ENCODE results near the gene C10orf95.

C10orf95 gene

DNA sequence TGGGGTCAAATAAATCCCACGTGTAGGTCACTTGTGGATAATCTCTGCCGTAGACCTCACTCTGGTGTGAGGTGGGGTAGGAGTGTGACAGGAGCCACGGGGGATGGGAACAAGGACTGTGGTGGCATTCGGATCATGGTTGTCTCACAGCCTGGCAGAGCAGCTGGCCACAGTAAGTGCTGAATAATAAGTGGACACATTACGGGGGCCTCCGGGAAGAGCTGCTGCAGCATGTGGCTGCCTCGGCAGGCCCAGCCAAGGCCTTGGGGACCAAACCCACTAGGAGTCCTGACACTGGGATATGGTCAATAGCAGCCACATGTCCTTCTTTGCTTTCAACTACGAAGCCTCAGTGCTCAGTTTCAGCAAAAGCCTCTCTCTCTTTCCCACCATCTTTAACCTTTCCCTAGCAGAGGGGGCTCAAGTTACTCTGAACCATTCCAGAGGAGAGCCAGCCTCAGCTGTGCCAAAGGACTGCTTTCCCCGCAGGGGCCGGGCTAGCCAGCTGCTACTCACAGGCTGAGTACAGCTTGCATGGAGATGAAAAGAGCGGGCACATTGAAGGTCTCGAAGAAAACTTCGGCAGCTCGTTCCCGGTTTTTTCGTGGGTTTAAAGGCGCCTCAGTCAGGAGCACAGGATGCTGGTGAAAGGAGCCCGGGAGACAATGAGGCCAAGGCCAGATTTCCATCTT, 33.9 kb upstream of the C10orf95 start:
- H2BK12ac ChIP-seq (ENCODE audit: low read length) = no peak overlapping the region
- no peak overlapping the region for H3K9ac ChIP-seq (ENCODE audit: low read length)
- no peak overlapping the region for H4K91ac ChIP-seq (ENCODE audit: low read depth, low read length)
- H3K79me1 ChIP-seq (ENCODE audit: low read length) = no peaks in the 10 kb centered on the region
- no peak overlapping the region for H2BK5ac ChIP-seq (ENCODE audit: low read depth, low read length, poor library complexity)
- H4K12ac ChIP-seq (ENCODE audit: low read depth, low read length) = no peak overlapping the region
- H2AFZ ChIP-seq (ENCODE audit: insufficient read depth, low read length, poor library complexity) = no peak overlapping the region
- no peak overlapping the region for H3K23ac ChIP-seq (ENCODE audit: low read length)
- H4K8ac ChIP-seq (ENCODE audit: low read depth, low read length) = no peak overlapping the region
- H3K79me2 ChIP-seq (ENCODE audit: control insufficient read depth, insufficient read depth, low read length, poor library complexity) = no peaks in the 10 kb centered on the region
- H3K18ac ChIP-seq (ENCODE audit: low read length) = no peak overlapping the region
- H3K27ac ChIP-seq (ENCODE audit: low read depth, low read length) = no peak overlapping the region
- DNase-seq = no peak
- no peak overlapping the region for H3K4me2 ChIP-seq (ENCODE audit: low read length)
- H3K4me3 ChIP-seq (ENCODE audit: low read depth, low read length) = no peak overlapping the region
- WGBS (ENCODE audit: extremely low coverage, insufficient coverage, insufficient read length) = no CpG with 5 or more reads among the region's 18 CpGs
- peaks cover 2% of the 10 kb centered on the region in 2 experiments for H3K4me1 ChIP-seq (ENCODE audit: control insufficient read depth in 1 of 2, insufficient read depth in 2 of 2, low read length in 2 of 2)
- H3K14ac ChIP-seq (ENCODE audit: low read length) = no peak overlapping the region
- peaks cover 85 to 87% of the 10 kb centered on the region in 2 experiments for H3K36me3 ChIP-seq (ENCODE audit: control insufficient read depth in 1 of 2, insufficient read depth in 2 of 2, low read length in 2 of 2)
- H3K27me3 ChIP-seq (ENCODE audit: insufficient read depth, low read length) = no peaks in the 10 kb centered on the region
- H2AK5ac ChIP-seq (ENCODE audit: low read length) = no peak overlapping the region
- no peaks in the 10 kb centered on the region for H3K9me3 ChIP-seq (ENCODE audit: insufficient read depth, low read depth, low read length)
- no peak overlapping the region for H2BK120ac ChIP-seq (ENCODE audit: insufficient read depth, low read length, poor library complexity)
- no peak overlapping the region for H3K4ac ChIP-seq (ENCODE audit: low read depth, low read length)

DNA sequence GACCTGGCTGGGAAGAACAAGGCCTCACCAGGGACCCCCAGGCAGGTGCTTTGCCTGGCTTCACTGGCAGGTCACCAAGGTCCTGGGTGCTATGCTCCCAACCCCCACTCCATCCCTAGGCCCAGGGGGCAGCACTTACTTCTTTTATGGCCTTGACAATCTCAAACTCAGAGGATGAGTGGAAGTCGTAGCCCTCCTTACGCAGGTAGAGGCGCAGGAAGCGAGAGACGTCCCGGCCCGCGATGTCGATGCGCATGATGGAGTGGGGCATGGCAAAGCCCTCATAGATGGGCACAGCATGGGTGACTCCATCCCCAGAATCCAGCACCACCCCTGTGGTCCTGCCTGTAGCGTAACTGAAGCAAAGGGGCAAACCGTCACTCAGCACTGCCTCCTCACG, 32.7 kb upstream of the C10orf95 start:
- Histone ChIP-seq H3K23ac (ENCODE audit: low read length) (no peak overlapping the region), H4K91ac (ENCODE audit: low read depth, low read length) (no peak overlapping the region), H3K4me1 (ENCODE audit: control insufficient read depth in 1 of 2, insufficient read depth in 2 of 2, low read length in 2 of 2) (peaks cover 0 to 2% of the 10 kb centered on the region in 2 experiments), H2AK5ac (ENCODE audit: low read length) (no peak overlapping the region), H3K4me3 (ENCODE audit: low read depth, low read length) (no peak overlapping the region), H3K9me3 (ENCODE audit: insufficient read depth, low read depth, low read length) (no peaks in the 10 kb centered on the region), H3K9ac (ENCODE audit: low read length) (no peak overlapping the region), H2BK120ac (ENCODE audit: insufficient read depth, low read length, poor library complexity) (no peak overlapping the region), H2AFZ (ENCODE audit: insufficient read depth, low read length, poor library complexity) (no peak overlapping the region), H4K8ac (ENCODE audit: low read depth, low read length) (no peak overlapping the region), H3K27me3 (ENCODE audit: insufficient read depth, low read length) (no peaks in the 10 kb centered on the region), H3K36me3 (ENCODE audit: control insufficient read depth in 1 of 2, insufficient read depth in 2 of 2, low read length in 2 of 2) (peaks cover 92 to 97% of the 10 kb centered on the region in 2 experiments), H4K12ac (ENCODE audit: low read depth, low read length) (no peak overlapping the region), H2BK5ac (ENCODE audit: low read depth, low read length, poor library complexity) (no peak overlapping the region), H3K79me1 (ENCODE audit: low read length) (no peaks in the 10 kb centered on the region), H3K79me2 (ENCODE audit: control insufficient read depth, insufficient read depth, low read length, poor library complexity) (no peaks in the 10 kb centered on the region), H3K18ac (ENCODE audit: low read length) (no peak overlapping the region), H3K14ac (ENCODE audit: low read length) (no peak overlapping the region), H3K4me2 (ENCODE audit: low read length) (no peak overlapping the region), H3K4ac (ENCODE audit: low read depth, low read length) (no peak overlapping the region), H3K27ac (ENCODE audit: low read depth, low read length) (no peak overlapping the region), H2BK12ac (ENCODE audit: low read length) (no peak overlapping the region)
- no CpG with 5 or more reads among the region's 13 CpGs for WGBS (ENCODE audit: extremely low coverage, insufficient coverage, insufficient read length)
- no peak for DNase-seq

- Histone ChIP-seq H3K4me1 (ENCODE audit: control insufficient read depth in 1 of 2, insufficient read depth in 2 of 2, low read length in 2 of 2) (peaks cover 0 to 2% of the 10 kb centered on the region in 2 experiments), H3K27ac (ENCODE audit: low read depth, low read length) (no peak overlapping the region), H2BK5ac (ENCODE audit: low read depth, low read length, poor library complexity) (no peak overlapping the region), H2BK120ac (ENCODE audit: insufficient read depth, low read length, poor library complexity) (no peak overlapping the region), H2AK5ac (ENCODE audit: low read length) (no peak overlapping the region), H2AFZ (ENCODE audit: insufficient read depth, low read length, poor library complexity) (no peak overlapping the region), H3K18ac (ENCODE audit: low read length) (no peak overlapping the region), H3K79me2 (ENCODE audit: control insufficient read depth, insufficient read depth, low read length, poor library complexity) (no peaks in the 10 kb centered on the region), H3K4me3 (ENCODE audit: low read depth, low read length) (no peak overlapping the region), H3K27me3 (ENCODE audit: insufficient read depth, low read length) (no peaks in the 10 kb centered on the region), H3K14ac (ENCODE audit: low read length) (no peak overlapping the region), H3K79me1 (ENCODE audit: low read length) (no peaks in the 10 kb centered on the region), H2BK12ac (ENCODE audit: low read length) (no peak overlapping the region), H3K4me2 (ENCODE audit: low read length) (no peak overlapping the region), H4K91ac (ENCODE audit: low read depth, low read length) (no peak overlapping the region), H3K9me3 (ENCODE audit: insufficient read depth, low read depth, low read length) (no peaks in the 10 kb centered on the region), H4K12ac (ENCODE audit: low read depth, low read length) (no peak overlapping the region), H4K8ac (ENCODE audit: low read depth, low read length) (no peak overlapping the region), H3K9ac (ENCODE audit: low read length) (no peak overlapping the region), H3K4ac (ENCODE audit: low read depth, low read length) (no peak overlapping the region), H3K23ac (ENCODE audit: low read length) (no peak overlapping the region), H3K36me3 (ENCODE audit: control insufficient read depth in 1 of 2, insufficient read depth in 2 of 2, low read length in 2 of 2) (peaks cover 69 to 77% of the 10 kb centered on the region in 2 experiments)
- no CpG with 5 or more reads among the region's 9 CpGs for WGBS (ENCODE audit: extremely low coverage, insufficient coverage, insufficient read length)
- no peak for DNase-seq
These were observed 29.1 kb upstream of the C10orf95 start for GRCh38 chr10:102480396-102480795.

DNA sequence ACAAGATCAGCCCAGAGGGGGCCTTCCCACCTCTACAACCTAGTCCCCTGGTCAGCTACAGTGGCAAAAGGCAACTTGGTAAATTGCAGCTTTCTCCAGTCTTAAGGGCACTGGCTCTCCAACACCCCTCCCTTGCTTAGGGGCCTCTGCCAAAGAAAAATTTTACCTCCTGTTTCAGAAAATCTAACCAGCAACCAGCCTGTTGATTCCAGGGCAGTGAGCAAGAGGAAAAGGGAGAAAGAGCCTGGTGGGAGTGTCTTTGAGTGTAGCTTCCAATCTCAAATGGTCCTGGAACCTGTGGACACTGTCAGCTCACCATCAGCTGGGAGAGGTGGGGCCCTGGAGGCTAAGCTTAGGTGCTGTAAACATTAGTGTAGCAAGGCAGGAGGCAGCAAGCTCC, 28.3 kb upstream of the C10orf95 start:
- no peaks in the 10 kb centered on the region for H3K79me1 ChIP-seq (ENCODE audit: low read length)
- H4K91ac ChIP-seq (ENCODE audit: low read depth, low read length) = no peak overlapping the region
- H2AFZ ChIP-seq (ENCODE audit: insufficient read depth, low read length, poor library complexity) = no peak overlapping the region
- H3K4me3 ChIP-seq (ENCODE audit: low read depth, low read length) = no peak overlapping the region
- H2AK5ac ChIP-seq (ENCODE audit: low read length) = no peak overlapping the region
- no peak overlapping the region for H3K14ac ChIP-seq (ENCODE audit: low read length)
- H3K9me3 ChIP-seq (ENCODE audit: insufficient read depth, low read depth, low read length) = no peaks in the 10 kb centered on the region
- no peaks in the 10 kb centered on the region for H3K27me3 ChIP-seq (ENCODE audit: insufficient read depth, low read length)
- H3K36me3 ChIP-seq (ENCODE audit: control insufficient read depth in 1 of 2, insufficient read depth in 2 of 2, low read length in 2 of 2) = peaks cover 61 to 70% of the 10 kb centered on the region in 2 experiments
- no peak overlapping the region for H3K9ac ChIP-seq (ENCODE audit: low read length)
- H2BK120ac ChIP-seq (ENCODE audit: insufficient read depth, low read length, poor library complexity) = no peak overlapping the region
- no peak overlapping the region for H3K18ac ChIP-seq (ENCODE audit: low read length)
- H4K8ac ChIP-seq (ENCODE audit: low read depth, low read length) = no peak overlapping the region
- peaks cover 0 to 2% of the 10 kb centered on the region in 2 experiments for H3K4me1 ChIP-seq (ENCODE audit: control insufficient read depth in 1 of 2, insufficient read depth in 2 of 2, low read length in 2 of 2)
- no peak for DNase-seq
- H2BK12ac ChIP-seq (ENCODE audit: low read length) = no peak overlapping the region
- no peak overlapping the region for H3K27ac ChIP-seq (ENCODE audit: low read depth, low read length)
- no peak overlapping the region for H3K4me2 ChIP-seq (ENCODE audit: low read length)
- no peaks in the 10 kb centered on the region for H3K79me2 ChIP-seq (ENCODE audit: control insufficient read depth, insufficient read depth, low read length, poor library complexity)
- H3K4ac ChIP-seq (ENCODE audit: low read depth, low read length) = no peak overlapping the region
- H2BK5ac ChIP-seq (ENCODE audit: low read depth, low read length, poor library complexity) = no peak overlapping the region
- H4K12ac ChIP-seq (ENCODE audit: low read depth, low read length) = no peak overlapping the region
- no peak overlapping the region for H3K23ac ChIP-seq (ENCODE audit: low read length)
